ENCODE results near the gene SLC38A1.

The SLC38A1 gene

GRCh38 chr12:46230306-46230705 is 38.5 kb downstream of the SLC38A1 start:
- no peak for DNase-seq

GRCh38 chr12:46227616-46228015 is 41.2 kb downstream of the SLC38A1 start:
- DNase-seq, result no peak

GRCh38 chr12:46224386-46224785 is 44.5 kb downstream of the SLC38A1 start:
- DNase-seq, result no peak

GRCh38 chr12:46223047-46223446 is 45.8 kb downstream of the SLC38A1 start:
- no peak for DNase-seq

GRCh38 chr12:46222636-46223035 is 46.2 kb downstream of the SLC38A1 start:
- DNase-seq, result no peak

- DNase-seq, result no peak
These were observed 47.4 kb downstream of the SLC38A1 start for GRCh38 chr12:46221255-46222128.

GRCh38 chr12:46219877-46220655 is 48.8 kb downstream of the SLC38A1 start:
- DNase-seq, result peak; percentile 69

- no peak for DNase-seq
These were observed 49.5 kb downstream of the SLC38A1 start for GRCh38 chr12:46219132-46219876.

GRCh38 chr12:46218322-46219095 is 50.3 kb downstream of the SLC38A1 start:
- DNase-seq, result no peak

GRCh38 chr12:46217541-46218321 is 51.1 kb downstream of the SLC38A1 start:
- no peak for DNase-seq

- DNase-seq, result peak; percentile 78
These were observed 54.0 kb downstream of the SLC38A1 start for GRCh38 chr12:46214668-46215436.

GRCh38 chr12:46212108-46212982 is 56.5 kb downstream of the SLC38A1 start:
- no peak for DNase-seq

GRCh38 chr12:46210873-46211439 is 57.9 kb downstream of the SLC38A1 start:
- DNase-seq, result no peak

- peak; percentile 68 for DNase-seq
These were observed 58.6 kb downstream of the SLC38A1 start for GRCh38 chr12:46209914-46210872.

GRCh38 chr12:46209170-46209569 is 59.7 kb downstream of the SLC38A1 start:
- DNase-seq, result no peak

GRCh38 chr12:46208370-46208769 is 60.5 kb downstream of the SLC38A1 start:
- DNase-seq, result no peak

- no peak for DNase-seq
These were observed 61.2 kb downstream of the SLC38A1 start for GRCh38 chr12:46207644-46208043.

- DNase-seq, result no peak
These were observed 62.4 kb downstream of the SLC38A1 start for GRCh38 chr12:46206471-46206870.
